GM19099 (cell line): ENCODE data around the gene MYBPH.

ENCODE experiments used
- POLR2A ChIP-seq: IDR thresholded peaks from 3 replicates; pipeline ENCODE4 v1.6.1; 2011; ENCODE audit warnings: low read depth; ENCODE audit not compliant: insufficient read length; ENCODE audit errors: extremely low read depth

Gene MYBPH

DNA sequence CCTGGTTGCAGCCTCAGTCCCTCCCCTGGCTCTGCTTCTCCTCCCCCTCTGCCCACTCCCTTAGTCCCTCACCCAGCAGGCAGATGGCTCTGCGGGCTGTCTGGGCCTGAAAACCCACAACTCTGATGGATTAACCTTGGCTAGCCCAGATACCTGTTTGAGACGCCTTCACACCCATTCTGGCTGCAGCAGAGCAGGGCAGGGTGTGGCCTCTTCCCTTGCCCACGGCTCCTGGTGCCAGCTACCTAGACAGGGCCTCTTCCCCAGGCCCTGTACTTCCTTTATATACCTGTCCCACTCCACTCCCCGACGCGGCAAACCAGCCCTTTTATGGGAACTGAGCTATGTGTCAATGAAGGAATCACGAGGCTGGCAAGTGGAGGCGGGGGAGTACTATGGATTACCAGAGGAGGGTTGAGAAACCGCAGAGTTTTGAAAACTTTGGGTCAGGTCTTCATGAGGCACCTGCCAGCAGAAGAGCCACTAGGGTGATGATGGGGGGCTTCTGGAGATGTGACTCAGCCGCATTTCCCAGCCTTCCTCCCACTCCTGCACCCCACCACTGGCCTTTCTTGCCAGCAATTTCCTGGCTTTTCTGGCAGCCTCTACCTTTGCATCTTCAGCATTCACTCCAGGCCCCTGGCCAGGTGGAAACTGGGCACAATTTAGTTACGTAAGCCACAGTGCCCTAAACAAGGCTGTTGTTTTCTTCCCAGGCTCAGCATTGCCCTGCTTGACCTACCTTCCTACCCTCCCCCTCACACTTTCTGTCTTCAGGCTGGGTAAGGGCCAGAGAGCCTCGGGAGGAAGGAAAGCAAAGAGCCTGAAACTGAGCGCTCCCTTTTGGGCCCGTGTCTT lies 11.0 kb upstream of the MYBPH start, which contains the start of gene CHI3L1:
CHI3L1 (minus strand) TSS at position 259 of the 858 bp plus-strand sequence; CDS start at position 178, 81 bp downstream.
- no peak for TF ChIP-seq POLR2A

DNA sequence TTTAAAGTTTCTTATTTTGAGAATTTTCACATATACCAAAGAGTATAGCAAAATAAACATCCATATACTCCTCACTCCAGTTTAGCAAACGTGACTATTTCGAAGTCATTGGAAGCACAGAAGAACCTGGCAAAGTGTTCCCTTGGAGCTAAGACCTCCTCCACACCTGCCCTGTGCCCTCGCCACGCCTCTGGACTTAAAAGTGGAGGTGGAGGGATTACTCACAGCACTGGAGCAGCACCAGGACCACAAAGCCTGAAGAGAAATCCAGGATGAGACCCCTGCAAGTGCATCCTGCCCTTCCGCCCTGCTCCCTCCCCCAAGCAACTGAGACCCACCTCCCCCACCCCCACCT lies 10.4 kb upstream of the MYBPH start:
- TF ChIP-seq POLR2A = no peak

DNA sequence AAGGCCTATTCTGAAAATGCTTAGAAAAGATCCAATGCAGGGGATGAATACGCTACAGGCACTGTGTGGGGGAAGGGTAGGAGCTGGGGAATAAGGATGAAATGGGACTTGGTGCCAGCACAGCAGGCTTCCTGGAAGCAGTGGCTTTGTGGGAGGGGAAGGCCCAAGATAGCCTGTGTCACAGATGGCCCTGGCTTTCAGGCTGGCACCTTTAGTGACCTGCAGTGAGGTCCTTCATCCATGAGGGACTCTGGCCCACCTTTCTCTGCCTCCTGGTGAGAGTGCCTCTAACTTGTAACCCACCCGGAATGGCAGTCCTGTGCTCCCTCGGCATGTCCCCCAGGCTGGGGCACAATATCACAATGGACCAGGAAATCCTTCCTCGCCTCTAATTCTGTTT lies 10.0 kb upstream of the MYBPH start:
- no peak for TF ChIP-seq POLR2A

DNA sequence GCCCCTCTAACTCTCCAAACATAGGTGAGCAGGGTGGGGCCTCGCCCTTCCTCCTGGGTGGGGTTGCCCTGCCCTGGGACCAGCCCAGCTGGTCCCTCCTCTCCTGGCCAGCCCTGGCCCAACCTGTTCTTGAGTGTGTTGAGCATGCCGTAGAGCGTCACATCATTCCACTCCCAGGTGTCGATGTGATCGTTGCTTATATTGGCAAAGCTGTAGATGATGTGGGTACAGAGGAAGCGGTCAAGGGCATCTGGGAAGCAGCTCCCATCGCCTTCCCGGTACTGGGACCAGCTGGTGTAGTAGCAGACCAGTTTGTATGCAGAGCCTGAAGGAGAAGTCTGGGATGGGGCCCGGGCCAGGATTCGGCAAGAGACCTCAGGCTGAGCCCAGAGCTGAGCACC lies 9.4 kb upstream of the MYBPH start:
- no peak for TF ChIP-seq POLR2A

DNA sequence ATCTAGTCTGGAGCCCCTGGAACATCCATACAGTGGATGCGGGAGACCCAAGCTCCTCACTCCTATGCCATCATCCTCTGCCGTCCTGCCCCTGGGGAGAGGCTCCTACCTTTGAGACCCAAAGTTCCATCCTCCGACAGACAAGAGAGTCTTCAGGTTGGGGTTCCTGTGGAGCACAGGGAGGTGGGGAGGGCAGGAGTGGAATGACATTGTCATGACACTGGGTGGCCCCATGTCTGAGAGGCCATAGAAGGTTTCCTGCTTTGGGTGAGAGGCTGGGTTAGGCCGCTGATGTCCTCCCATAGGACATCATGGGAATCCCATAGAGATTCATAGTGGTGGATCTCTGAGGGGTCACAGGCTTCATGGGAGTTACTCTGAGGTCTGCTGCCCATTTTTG lies 8.8 kb upstream of the MYBPH start:
- TF ChIP-seq POLR2A = no peak

DNA sequence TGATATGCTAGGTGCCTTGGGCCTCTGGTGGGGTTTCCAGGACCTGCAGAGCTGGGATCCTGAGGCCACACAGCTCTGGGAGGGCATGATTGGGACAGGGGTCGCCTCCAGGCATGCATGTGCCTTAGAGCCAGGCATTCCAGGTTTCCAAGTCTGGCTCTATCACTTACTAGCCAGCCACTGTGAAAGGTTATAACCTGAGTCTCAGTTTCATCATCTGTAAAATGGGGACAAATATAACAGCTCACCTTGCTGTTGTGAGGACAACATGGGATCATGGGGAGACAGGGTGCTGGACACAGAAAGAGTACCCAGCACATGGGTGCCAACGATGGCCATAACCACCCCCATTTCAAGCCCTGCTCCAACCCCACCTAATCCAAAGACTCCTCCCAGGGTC lies 8.2 kb upstream of the MYBPH start:
- no peak for TF ChIP-seq POLR2A

DNA sequence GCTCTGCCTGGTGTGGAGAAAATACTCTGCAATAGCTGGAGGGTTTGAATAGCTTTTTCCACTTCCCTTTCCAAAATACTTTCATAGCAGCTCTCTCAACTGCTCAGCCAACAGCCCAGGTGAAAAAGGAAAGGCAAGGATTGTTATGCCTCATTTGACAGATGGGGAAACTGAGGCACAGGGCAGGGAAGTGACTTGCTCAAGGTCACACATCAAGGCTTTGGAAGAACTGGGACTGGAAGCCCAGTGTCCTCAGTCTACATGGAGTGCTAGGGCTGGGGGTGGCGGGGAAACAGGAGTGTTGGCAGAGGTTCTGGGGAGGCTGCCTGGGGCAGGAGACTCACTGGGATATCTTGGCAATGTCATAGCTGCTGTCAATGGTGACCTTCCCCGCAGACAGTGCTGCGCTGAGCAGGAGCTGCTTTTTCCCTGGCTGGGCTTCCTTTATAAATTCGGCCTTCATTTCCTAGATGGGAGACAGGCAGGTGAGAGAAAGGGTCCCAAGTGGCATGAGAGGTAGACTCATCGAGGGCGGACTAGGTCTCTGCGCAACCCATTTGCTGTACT lies 6.8 kb upstream of the MYBPH start:
- TF ChIP-seq POLR2A = no peak

DNA sequence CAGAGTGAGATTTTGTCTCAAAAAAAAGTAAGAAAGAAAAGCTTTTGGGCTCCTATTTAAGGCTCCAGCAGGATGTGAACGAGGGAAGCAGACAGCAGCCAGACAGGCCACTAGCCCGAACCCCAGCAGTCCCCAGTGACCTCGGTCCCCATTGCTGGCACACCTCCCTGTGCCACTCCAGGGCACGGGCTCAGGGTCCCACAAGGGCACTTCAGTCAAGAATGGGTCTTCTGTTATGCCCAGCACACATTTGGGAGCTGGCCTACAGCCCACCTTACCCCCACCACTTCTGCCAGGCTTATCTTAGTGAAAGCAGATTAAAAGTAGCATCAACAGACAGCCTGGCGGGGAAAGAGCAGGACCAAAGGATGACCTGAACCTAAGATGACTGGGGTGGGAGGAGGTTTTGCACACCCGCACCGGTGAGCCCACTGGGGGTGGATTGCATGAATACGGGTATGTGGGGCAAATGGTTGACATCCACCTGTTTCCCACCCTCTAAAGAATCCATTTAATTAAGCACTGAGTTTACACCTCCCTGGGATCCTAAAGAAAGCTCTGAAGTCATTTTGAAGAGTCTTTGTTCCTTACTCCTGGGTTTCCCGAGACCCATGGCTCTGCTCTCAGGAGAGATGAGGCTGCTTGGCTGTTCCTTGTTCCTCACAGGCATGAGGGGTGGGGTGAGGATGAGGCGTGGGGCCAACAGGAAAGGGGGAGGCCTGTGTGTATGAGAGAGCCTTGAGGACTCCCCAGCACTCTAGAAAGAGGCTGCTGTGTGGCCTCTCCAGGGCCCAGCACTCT lies 6.2 kb upstream of the MYBPH start:
- no peak for TF ChIP-seq POLR2A

DNA sequence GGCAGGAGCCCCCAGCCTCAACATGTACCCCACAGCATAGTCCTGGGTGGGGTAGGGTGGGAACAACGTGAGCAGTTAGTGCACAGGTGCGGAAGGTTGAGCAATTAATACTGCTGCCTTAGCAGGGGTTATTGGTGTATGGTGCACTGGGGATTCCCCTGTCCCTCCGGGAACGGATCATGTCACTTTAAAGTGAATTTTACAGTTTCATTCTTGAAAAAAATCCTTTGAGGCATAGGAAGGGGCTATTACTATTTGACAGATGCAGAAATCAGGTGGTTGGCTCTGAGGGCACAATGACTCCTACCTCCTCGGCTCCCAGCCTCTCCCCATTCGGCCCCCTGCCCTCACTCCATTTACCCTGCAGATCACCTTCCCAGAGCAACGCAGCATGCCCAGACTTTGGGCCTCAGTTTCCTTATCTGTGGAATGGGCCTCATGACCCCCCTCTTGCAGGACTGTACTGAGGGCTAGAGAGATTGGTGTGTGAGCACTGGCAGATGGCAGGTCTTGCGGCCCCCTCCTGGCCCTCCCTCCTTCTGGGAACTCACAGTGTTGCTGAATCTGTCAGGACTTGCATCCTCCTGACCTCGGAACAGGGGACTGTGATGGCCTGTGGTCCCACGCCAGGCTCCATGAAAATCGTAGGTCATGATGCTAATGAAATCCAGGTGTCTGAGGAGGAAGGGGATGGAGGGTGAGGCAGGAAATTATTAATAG lies 5.1 kb upstream of the MYBPH start:
- no peak for TF ChIP-seq POLR2A

DNA sequence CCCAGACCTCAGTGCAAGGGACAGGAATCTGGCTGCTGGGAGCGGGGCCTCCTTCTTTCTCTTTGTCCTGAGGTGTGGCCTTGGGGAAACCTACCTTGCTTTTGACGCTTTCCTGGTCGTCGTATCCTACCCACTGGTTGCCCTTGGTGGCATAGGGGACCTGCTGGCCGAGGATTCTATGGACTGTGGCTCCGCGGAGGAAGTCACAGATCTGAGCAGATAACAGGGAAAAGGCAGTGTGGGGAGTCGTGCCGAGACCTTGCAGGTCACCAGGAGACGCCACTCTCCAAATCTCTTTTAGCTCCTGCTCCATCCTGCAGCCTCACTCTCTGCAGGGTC lies 4.0 kb upstream of the MYBPH start:
- TF ChIP-seq POLR2A = no peak

DNA sequence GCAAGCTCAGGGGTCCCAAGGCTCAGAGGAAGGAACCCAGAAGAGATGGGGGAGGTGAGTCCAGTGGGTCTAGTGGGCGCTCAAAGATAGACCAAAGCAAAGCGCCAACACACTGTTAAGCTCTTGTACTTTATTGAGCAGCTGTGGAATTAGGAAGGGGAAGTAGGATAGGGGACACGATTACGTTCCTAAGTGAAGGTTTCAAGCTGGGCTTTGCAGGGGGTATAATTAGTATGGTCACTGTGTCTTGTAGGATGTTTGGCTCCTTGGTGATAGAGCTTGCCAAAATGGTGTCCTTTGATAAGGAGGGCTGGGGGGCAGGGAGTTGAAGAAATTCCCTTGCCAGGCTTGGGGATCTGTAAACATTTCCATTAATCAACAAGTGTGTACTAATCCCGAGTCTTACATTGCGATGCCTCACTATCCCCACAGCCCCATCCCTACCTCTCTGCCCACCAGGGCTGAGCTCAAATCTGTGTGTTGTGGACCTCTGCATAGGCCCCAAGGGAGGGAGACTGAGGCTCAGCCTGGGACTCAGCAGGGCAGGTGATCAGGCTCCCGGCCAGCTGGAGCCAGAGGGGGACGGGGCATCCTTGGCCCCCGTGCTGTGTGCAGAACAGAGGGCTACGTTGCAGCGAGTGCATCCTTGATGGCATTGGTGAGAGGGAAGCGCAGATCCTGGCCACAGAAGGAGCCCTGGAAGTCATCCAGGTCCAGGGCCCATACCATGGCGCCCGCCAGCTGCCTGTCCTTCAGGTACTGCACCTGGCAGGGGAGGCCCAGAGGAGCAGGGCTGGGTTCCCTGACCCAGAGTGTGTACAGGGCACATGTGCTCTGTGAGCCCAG lies 3.4 kb upstream of the MYBPH start:
- no peak for TF ChIP-seq POLR2A

DNA sequence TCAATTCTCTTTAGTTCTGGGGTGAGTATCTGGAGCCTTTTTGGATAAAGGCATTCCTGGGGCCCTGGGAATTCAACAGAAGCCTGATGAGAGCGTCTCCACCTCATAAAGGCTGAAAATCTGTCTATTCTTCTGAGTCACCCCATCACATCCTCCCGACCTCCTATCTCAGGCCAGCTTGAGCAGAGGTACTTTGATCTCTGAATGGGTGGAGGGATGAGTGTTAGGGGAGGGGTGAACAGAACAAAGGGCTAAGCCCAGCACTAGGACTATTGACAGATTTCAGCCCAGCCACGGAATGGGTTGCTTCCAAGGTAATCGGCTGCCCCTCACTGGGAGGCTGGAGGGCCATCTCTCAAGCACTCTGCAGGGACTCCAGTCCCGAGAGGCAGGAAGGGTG lies 2.5 kb upstream of the MYBPH start:
- no peak for TF ChIP-seq POLR2A

DNA sequence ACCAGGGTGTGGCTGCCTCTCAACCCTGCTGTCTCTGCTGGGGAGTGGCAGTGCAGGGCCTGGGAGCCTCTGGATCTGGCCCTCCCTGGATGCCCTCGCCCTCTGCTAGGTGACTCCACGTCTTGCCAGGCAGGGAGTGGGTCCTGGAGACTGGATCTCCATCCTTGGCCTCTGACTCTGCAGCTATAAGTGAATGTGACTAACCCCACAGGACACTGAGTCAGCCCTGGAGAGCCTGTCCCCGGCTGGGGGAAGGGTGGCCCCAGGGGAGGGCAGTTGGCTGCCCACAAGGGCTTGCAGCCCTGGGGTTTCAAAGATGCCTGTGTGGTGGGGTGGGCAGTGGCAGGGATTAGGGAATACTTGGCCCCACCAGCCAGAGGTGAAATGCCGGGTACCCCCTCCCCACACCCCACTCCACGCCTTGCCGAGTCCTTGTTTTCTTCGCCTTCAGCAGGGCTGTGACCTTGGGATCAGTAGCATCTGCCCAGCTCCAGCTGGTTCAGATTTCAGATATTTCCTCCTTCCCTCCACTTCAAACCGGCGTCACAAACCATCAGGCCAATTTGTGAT lies 1.9 kb upstream of the MYBPH start:
- no peak for TF ChIP-seq POLR2A

DNA sequence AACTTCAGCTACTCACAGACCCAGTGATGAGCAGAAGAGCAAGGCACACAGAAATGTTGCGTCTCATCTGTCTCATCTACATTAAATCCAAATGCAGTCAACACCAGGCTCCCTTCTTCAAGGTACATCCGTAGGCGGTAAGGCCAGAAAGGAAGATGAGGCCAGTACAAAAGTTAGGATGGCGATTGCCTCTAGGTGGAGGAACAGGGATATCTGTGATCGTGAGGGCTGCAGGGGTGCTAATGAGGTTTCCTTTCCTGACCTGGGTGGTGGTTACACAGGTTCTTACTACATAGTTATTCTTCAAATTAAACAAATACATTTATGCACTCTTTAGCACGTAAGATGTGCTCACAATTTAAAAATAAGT lies 1.4 kb upstream of the MYBPH start:
- TF ChIP-seq POLR2A = no peak

DNA sequence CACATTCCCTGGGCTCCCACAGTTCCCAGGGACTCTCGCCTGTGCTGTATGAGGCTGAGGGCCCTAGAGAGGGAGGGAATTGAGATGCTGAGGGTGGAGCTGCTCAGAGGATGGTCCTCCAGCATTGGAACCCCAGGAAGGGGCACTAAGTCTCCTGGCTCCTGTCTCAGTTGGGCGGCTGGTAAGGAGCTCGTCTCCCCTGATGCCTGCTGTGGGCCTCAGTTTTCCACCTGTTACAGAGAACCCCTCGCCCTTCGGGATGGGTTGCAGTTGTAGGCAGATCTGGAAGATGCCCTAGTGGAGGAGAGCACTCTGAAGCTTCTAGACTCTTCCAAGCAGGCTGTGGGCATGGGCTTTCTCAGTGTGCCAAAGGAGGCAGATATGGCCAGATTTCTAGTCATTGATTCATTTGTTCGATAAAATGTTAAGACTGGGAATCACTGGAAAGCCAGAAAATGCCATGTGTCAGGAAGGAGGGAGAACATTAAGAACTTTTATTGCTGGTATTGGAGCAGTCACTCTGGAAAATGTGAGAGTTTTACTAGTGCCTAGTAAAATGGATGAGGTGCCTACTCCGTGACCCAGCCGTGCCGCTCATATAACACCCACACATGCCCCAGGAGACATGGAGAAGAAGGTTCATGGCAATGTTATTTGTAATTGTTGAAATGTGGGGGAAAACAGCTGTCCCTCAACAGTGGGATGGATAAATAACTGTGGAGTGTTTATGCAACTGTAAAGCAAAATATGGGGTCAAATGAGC lies 828 bp upstream of the MYBPH start:
- no peak for TF ChIP-seq POLR2A
